H1 (cell line): ENCODE measurements around the gene CCDC192. TPM values are rescaled to one million over a fixed set of nuclear protein-coding genes. Genes with fewer than 3 reads are reported as not detected.

ENCODE experiments used
- CTCF ChIA-PET: fragments of 300-600 bp; sonication (Branson Sonifier 250); formaldehyde crosslinking; loops from one replicate; lab custom pipeline; 2021; ENCODE audit not compliant: partially characterized antibody; lab: Charles Lee
- POLR2A ChIA-PET: fragments of 300-600 bp; sonication (Branson Sonifier 250); formaldehyde crosslinking; loops from one replicate; lab custom pipeline; 2021; ENCODE audit warnings: inconsistent platforms; ENCODE audit not compliant: partially characterized antibody; lab: Charles Lee
- DNase-seq, 2 experiments: peaks; one replicate each; pipeline versions ENCODE4 v3.0.0 to v3.0.0-alpha.2; 2010 to 2022; ENCODE audit warnings: low spot score in 2 of 2, low read depth in 1 of 2, mixed read lengths in 1 of 2
- FAIRE-seq: peaks from 2 replicates; lab custom pipeline; 2011; peaks lifted over from hg19 to GRCh38; lab: Jason Lieb, UNC
- H2AFZ ChIP-seq: 2 replicates; pipeline ENCODE4 v1.8.1; 2012; ENCODE audit warnings: low read length, inconsistent platforms
- H2AK5ac ChIP-seq: 2 replicates; pipeline ENCODE4 v1.6.1; 2013; ENCODE audit warnings: low read depth, low read length
- H2BK120ac ChIP-seq: replicated peaks from 2 replicates; pipeline ENCODE3; 2013; ENCODE audit warnings: low read depth, low read length, inconsistent platforms
- H2BK12ac ChIP-seq: 2 replicates; pipeline ENCODE4 v1.6.1; 2013; ENCODE audit warnings: low read depth, low read length
- H2BK15ac ChIP-seq: 2 replicates; pipeline ENCODE4 v1.6.1; 2013; ENCODE audit warnings: low read length
- H2BK20ac ChIP-seq: 2 replicates; pipeline ENCODE4 v1.6.1; 2013; ENCODE audit warnings: low read length
- H2BK5ac ChIP-seq: 2 replicates; pipeline ENCODE4 v1.6.1; 2013; ENCODE audit warnings: low read depth, low read length
- H3K14ac ChIP-seq: 2 replicates; pipeline ENCODE4 v1.6.1; 2013; ENCODE audit warnings: inconsistent platforms; ENCODE audit not compliant: insufficient read length
- H3K18ac ChIP-seq: 2 replicates; pipeline ENCODE4 v1.6.1; 2013; ENCODE audit warnings: low read length; ENCODE audit errors: extremely low read depth
- H3K23ac ChIP-seq: 2 replicates; pipeline ENCODE4 v1.6.1; 2013; ENCODE audit warnings: inconsistent platforms; ENCODE audit not compliant: insufficient read length
- H3K23me2 ChIP-seq: 2 replicates; pipeline ENCODE4 v1.6.1; 2013; ENCODE audit warnings: low read depth, low read length
- H3K27ac ChIP-seq: 2 replicates; pipeline ENCODE4 v1.6.1; 2011; ENCODE audit warnings: low read depth, low read length, inconsistent platforms
- H3K27me3 ChIP-seq, 4 experiments: replicated peaks in 1 of 4; 1 replicate in 1 of 4; 2 replicates in 3 of 4; pipeline versions ENCODE4 v1.6.1 to v1.8.1; 2011 to 2013; ENCODE audit warnings: low read length in 3 of 4, mild to moderate bottlenecking in 3 of 4, inconsistent platforms in 2 of 4, mixed read lengths in 2 of 4, moderate library complexity in 1 of 4; ENCODE audit not compliant: control insufficient read depth in 3 of 4, insufficient read depth in 3 of 4; ENCODE audit errors: extremely low read depth in 1 of 4
- H3K36me3 ChIP-seq, 4 experiments: 2 replicates each; pipeline versions ENCODE4 v1.6.1 to v1.8.1; 2011 to 2013; ENCODE audit warnings: mild to moderate bottlenecking in 4 of 4, low read length in 3 of 4, moderate library complexity in 2 of 4, control low read depth in 1 of 4, inconsistent platforms in 1 of 4; ENCODE audit not compliant: insufficient read depth in 4 of 4, control insufficient read depth in 2 of 4
- H3K4ac ChIP-seq: replicated peaks from 2 replicates; pipeline ENCODE3; 2013; ENCODE audit warnings: low read length, low read depth, mixed read lengths, inconsistent platforms; ENCODE audit not compliant: insufficient read length
- H3K4me1 ChIP-seq, 4 experiments: replicated peaks in 1 of 4; 1 replicate in 1 of 4; 2 replicates in 3 of 4; pipeline versions ENCODE4 v1.6.1 to v1.8.1; 2011 to 2013; ENCODE audit warnings: low read length in 3 of 4, inconsistent platforms in 2 of 4, mixed read lengths in 1 of 4; ENCODE audit not compliant: insufficient read depth in 4 of 4, control insufficient read depth in 3 of 4
- H3K4me2 ChIP-seq, 2 experiments: 2 replicates each; pipeline versions ENCODE4 v1.6.1 to v1.8.1; 2011 to 2013; ENCODE audit warnings: low read depth in 2 of 2, low read length in 2 of 2, control low read depth in 1 of 2, inconsistent platforms in 1 of 2, mild to moderate bottlenecking in 1 of 2; ENCODE audit not compliant: insufficient read depth in 1 of 2
- H3K4me3 ChIP-seq, 4 experiments: fragments of 200-600, 300-600 bp in 1 of 4; sonication (generic), shearing (Covaris generic), sonication (Bioruptor Twin) in 1 of 4; 2 replicates each; pipeline versions ENCODE4 v1.5.1 to v1.8.1; 2011 to 2016; ENCODE audit warnings: low read length in 4 of 4, low read depth in 3 of 4, control low read depth in 2 of 4, inconsistent platforms in 2 of 4, mild to moderate bottlenecking in 2 of 4, mixed read lengths in 1 of 4, moderate library complexity in 1 of 4; ENCODE audit not compliant: insufficient read depth in 2 of 4; ENCODE audit errors: extremely low read depth in 1 of 4
- H3K56ac ChIP-seq: replicated peaks from 2 replicates; pipeline ENCODE3; 2013; ENCODE audit warnings: low read depth, mild to moderate bottlenecking, mixed read lengths, low read length, inconsistent platforms; ENCODE audit not compliant: insufficient read length
- H3K79me1 ChIP-seq: 2 replicates; pipeline ENCODE4 v1.6.1; 2013; ENCODE audit warnings: low read depth, low read length, control low read depth
- H3K79me2 ChIP-seq, 2 experiments: 2 replicates each; pipeline versions ENCODE4 v1.6.1 to v1.8.1; 2012 to 2013; ENCODE audit warnings: low read length in 2 of 2, mild to moderate bottlenecking in 2 of 2, inconsistent platforms in 1 of 2; ENCODE audit not compliant: insufficient read depth in 2 of 2, control insufficient read depth in 1 of 2
- H3K9ac ChIP-seq, 4 experiments: replicated peaks in 1 of 4; 1 replicate in 1 of 4; 2 replicates in 3 of 4; pipeline versions ENCODE4 v1.6.1 to v1.8.1; 2011 to 2013; ENCODE audit warnings: low read depth in 3 of 4, low read length in 3 of 4, control low read depth in 2 of 4, mild to moderate bottlenecking in 2 of 4, moderate library complexity in 2 of 4, inconsistent platforms in 1 of 4; ENCODE audit errors: extremely low read depth in 1 of 4
- H3K9me3 ChIP-seq, 2 experiments: 2 replicates each; pipeline versions ENCODE4 v1.6.1 to v1.8.1; 2012 to 2013; ENCODE audit warnings: mild to moderate bottlenecking in 2 of 2, moderate library complexity in 2 of 2, control low read depth in 1 of 2, inconsistent platforms in 1 of 2, low read depth in 1 of 2, low read length in 1 of 2, mixed read lengths in 1 of 2; ENCODE audit not compliant: insufficient read depth in 2 of 2
- H4K20me1 ChIP-seq, 2 experiments: replicated peaks in 1 of 2; 2 replicates each; pipeline versions ENCODE3 to v1.8.1; 2011 to 2013; ENCODE audit warnings: inconsistent platforms in 2 of 2, low read length in 2 of 2, mild to moderate bottlenecking in 1 of 2; ENCODE audit not compliant: insufficient read depth in 2 of 2, control insufficient read depth in 1 of 2
- H4K5ac ChIP-seq: 2 replicates; pipeline ENCODE4 v1.6.1; 2013; ENCODE audit warnings: low read length, low read depth, mixed read lengths, inconsistent platforms; ENCODE audit not compliant: insufficient read length
- H4K8ac ChIP-seq: 2 replicates; pipeline ENCODE4 v1.8.0; 2013; ENCODE audit warnings: mild to moderate bottlenecking, moderate library complexity, low read length, inconsistent platforms; ENCODE audit not compliant: insufficient read depth; ENCODE audit errors: extremely low read depth
- H4K91ac ChIP-seq: replicated peaks from 2 replicates; pipeline ENCODE3; 2013; ENCODE audit warnings: low read length, mixed read lengths, inconsistent platforms; ENCODE audit not compliant: insufficient read length
- ATF3 ChIP-seq: IDR thresholded peaks from 2 replicates; pipeline ENCODE4 v1.6.1; 2011; ENCODE audit warnings: low read depth, mild to moderate bottlenecking, low read length; ENCODE audit not compliant: insufficient read depth
- CHD2 ChIP-seq: IDR thresholded peaks from 2 replicates; pipeline ENCODE4 v1.6.1; 2012; ENCODE audit warnings: low read length, improper control_type of control experiment
- FOSL1 ChIP-seq: IDR thresholded peaks from 2 replicates; pipeline ENCODE4 v1.6.1; 2011; ENCODE audit warnings: mild to moderate bottlenecking, low read depth, low read length, moderate library complexity; ENCODE audit not compliant: insufficient read depth
- GTF2F1 ChIP-seq: IDR thresholded peaks from 2 replicates; pipeline ENCODE4 v1.6.1; 2012; ENCODE audit warnings: low read depth, low read length, improper control_type of control experiment, borderline replicate concordance
- HDAC6 ChIP-seq: IDR thresholded peaks from one replicate; pipeline ENCODE4 v1.7.1; 2012; ENCODE audit warnings: low read depth, mild to moderate bottlenecking, inconsistent platforms, low read length, moderate library complexity
- MAX ChIP-seq: IDR thresholded peaks from 2 replicates; pipeline ENCODE4 v1.6.1; 2012; ENCODE audit warnings: inconsistent platforms
- POLR2A ChIP-seq, 2 experiments: IDR thresholded peaks; 1 replicate in 1 of 2; 2 replicates in 1 of 2; pipeline ENCODE4 v1.6.1; 2011; ENCODE audit warnings: low read depth in 2 of 2, low read length in 2 of 2, mild to moderate bottlenecking in 2 of 2; ENCODE audit errors: control extremely low read depth in 1 of 2
- POLR2AphosphoS5 ChIP-seq: IDR thresholded peaks from 2 replicates; pipeline ENCODE4 v1.6.1; 2011; ENCODE audit warnings: low read depth, low read length
- RXRA ChIP-seq: IDR thresholded peaks from 2 replicates; pipeline ENCODE4 v1.6.1; 2011; ENCODE audit warnings: low read depth, mild to moderate bottlenecking, low read length, moderate library complexity; ENCODE audit not compliant: insufficient read depth
- SIN3A ChIP-seq, 2 experiments: IDR thresholded peaks in 1 of 2; conservative IDR thresholded peaks in 1 of 2; 2 replicates each; pipeline ENCODE4 v1.6.1; 2011 to 2012; ENCODE audit warnings: low read length in 2 of 2, improper control_type of control experiment in 1 of 2, low read depth in 1 of 2, mild to moderate bottlenecking in 1 of 2
- SIRT6 ChIP-seq: IDR thresholded peaks from one replicate; pipeline ENCODE4 v1.7.1; 2012; ENCODE audit warnings: low read length, inconsistent platforms
- SRF ChIP-seq: IDR thresholded peaks from 2 replicates; pipeline ENCODE4 v1.6.1; 2011; ENCODE audit warnings: mild to moderate bottlenecking, low read depth, low read length, moderate library complexity
- WGBS, 2 experiments: shearing (Covaris generic) in 1 of 2; methylation state at CpG; one replicate each; pipeline versions ENCODE4 v1.1.6 to v1.1.7; 2013 to 2015; ENCODE audit warnings: low lambda C conversion rate in 2 of 2, mixed read lengths in 2 of 2, inconsistent platforms in 1 of 2, low coverage in 1 of 2, missing lambda C conversion rate in 1 of 2; ENCODE audit not compliant: insufficient replicate concordance in 2 of 2, insufficient coverage in 1 of 2, insufficient read length in 1 of 2; ENCODE audit errors: extremely low coverage in 1 of 2, missing lambda C conversion rate in 1 of 2; 5-methylcytosine and 5-hydroxymethylcytosine counted together
- polyA plus RNA-seq, 7 experiments: library from polyadenylated mRNA; depleted of rRNA in 3 of 7; stranded (reverse) in 5 of 7; unstranded in 2 of 7; fragments of >200 nt in 5 of 7; fragments of 200-250 nt in 2 of 7; gene quantifications; 1 replicate in 5 of 7; 2 replicates in 1 of 7; 4 replicates in 1 of 7; pipeline versions ENCODE4 v1.2.1 to v1.2.3, GENCODE V29; 2011 to 2013; ENCODE audit warnings: missing spikeins in 2 of 7, mixed read lengths in 2 of 7
- total RNA-seq: library from RNA; stranded (reverse); fragmentation: NEBNext Ultra II Directional; extraction: Animal tissue kit (Norgen Biotek cat#: 25700); gene quantifications from 2 replicates; pipeline ENCODE4 v1.2.1, GENCODE V29; 2021

Gene CCDC192
- total and polyA plus RNA-seq, 2 of the 8 experiments (the other 6 are each of a cell fraction or from before 2014, with no cell fraction given): 0.61 TPM; not detected in 1

GRCh38 chr5:127754259-127754658 is 51.1 kb downstream of the CCDC192 start:
- H3K4me2 ChIP-seq: no peak overlapping the region
- H2BK5ac ChIP-seq: no peak overlapping the region
- H3K9ac ChIP-seq: no peak overlapping the region
- H3K18ac ChIP-seq: no peak overlapping the region
- no peaks in the 10 kb centered on the region for H3K79me1 ChIP-seq
- H4K91ac ChIP-seq: no peak overlapping the region
- H3K23me2 ChIP-seq: peaks cover 2% of the 10 kb centered on the region; the same call in 1 of the 2 replicates
- no peak for FAIRE-seq
- no peak overlapping the region for H2BK15ac ChIP-seq
- no peak for DNase-seq
- no peak overlapping the region for H4K5ac ChIP-seq
- no peak overlapping the region for H2AFZ ChIP-seq
- H3K56ac ChIP-seq: no peak overlapping the region
- no peak overlapping the region for H3K23ac ChIP-seq
- H3K4me3 ChIP-seq: no peak overlapping the region
- H3K27me3 ChIP-seq: no peaks in the 10 kb centered on the region
- no peak overlapping the region for H2BK20ac ChIP-seq
- H2BK12ac ChIP-seq: no peak overlapping the region
- H3K14ac ChIP-seq: no peak overlapping the region
- no peak overlapping the region for H3K27ac ChIP-seq
- H3K36me3 ChIP-seq: no peaks in the 10 kb centered on the region
- H4K8ac ChIP-seq: no peak overlapping the region
- CTCF ChIA-PET: interaction anchor here (0.6 to 2.9 kb wide), 4 partner anchors 192 to 440 kb away, joined by 3 to 10 read pairs (median 3); no protein-coding TSS in a partner anchor
- H3K4ac ChIP-seq: no peak overlapping the region
- no peak overlapping the region; the same call in 1 of the 2 replicates for H2AK5ac ChIP-seq
- peaks cover 0 to 5% (median 0%) of the 10 kb centered on the region in 4 experiments; a peak in 2 of 7 replicates for H3K4me1 ChIP-seq
- H3K79me2 ChIP-seq: no peaks in the 10 kb centered on the region
- H4K20me1 ChIP-seq: no peaks in the 10 kb centered on the region
- WGBS, 2 experiments: 85% methylated on average over 4 of the region's 4 CpGs; no CpG with 5 or more reads in 1 of the 2 experiments
- H2BK120ac ChIP-seq: no peak overlapping the region
- POLR2A ChIA-PET: interaction anchor here (0.6 kb wide), 1 partner anchor 14 kb away, joined by 3 read pairs; no protein-coding TSS in a partner anchor
- no peaks in the 10 kb centered on the region for H3K9me3 ChIP-seq
- TF ChIP-seq GTF2F1 (no peak), SRF (no peak), HDAC6 (no peak), MAX (no peak), CHD2 (no peak), POLR2A (IDR thresholded peaks at IDR 0.05; ENCODE audit: control extremely low read depth in 1 of 2, low read depth in 2 of 2, low read length in 2 of 2) (no peak), SIRT6 (no peak), ATF3 (no peak), RXRA (no peak), FOSL1 (no peak), SIN3A (conservative IDR thresholded peaks at IDR 0.05 in 1 of 2, IDR thresholded peaks at IDR 0.05 in 1 of 2; ENCODE audit: low read depth in 1 of 2, low read length in 2 of 2) (no peak), POLR2AphosphoS5 (no peak)
